GM18951 (cell line): ENCODE results near the gene TXNIP.

Experiments
- POLR2A ChIP-seq: IDR thresholded peaks from 4 replicates; pipeline ENCODE4 v1.6.1; 2011; ENCODE audit warnings: mild to moderate bottlenecking; ENCODE audit not compliant: insufficient read length, insufficient read depth; ENCODE audit errors: extremely low read depth
- in situ Hi-C: fragments of 300-500 bp; cut with MboI; formaldehyde crosslinking; loops from one replicate; pipeline ENCODE4 v1.12.0; 2022; ENCODE audit warnings: low sequenced_read_pairs, mixed read lengths, inconsistent platforms; ENCODE audit not compliant: unreplicated experiment

Gene TXNIP

DNA sequence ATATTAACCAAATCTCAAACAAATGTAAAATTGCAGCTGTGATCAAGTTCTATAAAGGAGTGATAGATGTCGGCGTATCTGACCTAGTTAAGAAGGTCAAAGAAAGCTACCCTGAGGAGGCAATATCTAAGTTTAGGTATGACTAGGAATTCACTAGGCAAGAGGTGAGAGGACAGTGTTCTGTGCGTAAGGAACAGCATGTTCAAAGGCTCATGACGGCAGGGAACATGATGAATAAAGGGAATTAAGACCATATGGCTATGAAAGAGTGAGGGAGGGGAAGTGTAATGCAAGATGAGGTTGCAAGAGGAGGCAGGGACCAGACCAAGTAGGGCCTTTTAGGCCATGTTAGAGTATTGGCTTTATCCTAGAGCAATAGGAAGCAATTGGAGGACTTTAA, 47.2 kb downstream of the TXNIP start:
- TF ChIP-seq POLR2A = no peak
- in situ Hi-C loops = no loop called here

DNA sequence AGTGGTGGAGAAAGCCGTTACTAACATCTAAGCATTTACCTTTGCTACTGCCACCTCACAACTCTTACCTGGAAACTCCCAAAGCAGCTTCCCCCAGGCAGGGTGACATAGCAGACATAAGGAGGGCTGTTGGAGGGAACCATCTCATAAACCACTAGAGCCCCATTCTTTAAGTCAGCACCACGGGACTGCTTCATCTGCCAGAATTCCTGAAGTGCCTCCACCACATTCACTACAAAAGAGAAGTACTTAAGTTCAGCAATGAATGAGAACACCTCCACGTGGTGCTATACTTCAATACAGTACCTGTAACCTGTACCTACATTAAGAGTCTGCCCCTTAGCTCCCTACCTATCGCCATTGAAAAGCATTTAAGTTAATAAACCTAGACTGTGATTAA, 48.8 kb downstream of the TXNIP start:
- no peak for TF ChIP-seq POLR2A
- in situ Hi-C loops = no loop called here

DNA sequence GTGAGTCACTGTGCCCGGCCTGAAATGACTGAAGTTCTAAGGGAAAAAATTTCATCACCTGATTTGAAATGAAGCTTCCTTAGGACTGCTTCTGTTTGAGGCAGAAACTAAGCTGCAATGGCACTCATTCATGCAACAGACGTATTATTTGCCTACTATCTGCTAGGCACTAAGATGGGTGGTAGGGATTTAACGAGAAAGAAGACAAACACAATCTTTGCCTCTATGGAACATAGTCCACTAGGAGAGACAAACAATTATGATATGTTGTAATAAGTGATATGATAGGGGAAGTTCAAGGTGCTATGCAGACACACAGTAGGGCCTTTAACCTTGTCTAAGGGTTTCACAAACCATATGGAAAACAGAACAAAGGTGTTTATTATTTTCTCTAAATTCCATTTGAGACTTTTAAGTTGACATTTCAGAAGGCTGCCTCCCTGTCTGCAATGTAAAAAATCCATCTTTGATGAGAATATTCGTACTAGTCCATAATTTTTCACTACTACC, 49.8 kb downstream of the TXNIP start:
- TF ChIP-seq POLR2A = no peak
- in situ Hi-C loops = no loop called here

DNA sequence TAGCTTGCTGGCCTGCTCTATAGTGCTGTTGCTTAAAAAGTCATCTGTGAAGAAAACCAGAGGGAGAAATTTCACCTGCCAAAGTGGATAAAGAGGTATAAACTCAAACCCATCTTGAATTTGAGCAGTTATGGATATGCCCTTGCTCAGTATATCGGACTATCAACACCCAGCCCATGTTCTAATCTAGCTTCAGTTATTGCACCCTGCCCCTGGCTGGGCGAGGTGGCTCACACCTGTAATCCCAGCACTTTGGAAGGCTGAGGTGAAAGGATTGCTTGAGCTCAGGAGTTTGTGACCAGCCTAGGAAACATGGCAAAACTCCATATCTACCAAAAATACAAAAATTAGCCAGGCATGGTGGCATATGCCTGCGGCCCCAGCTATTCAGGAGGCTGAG, 51.8 kb downstream of the TXNIP start:
- in situ Hi-C loops = no loop called here
- no peak for TF ChIP-seq POLR2A

DNA sequence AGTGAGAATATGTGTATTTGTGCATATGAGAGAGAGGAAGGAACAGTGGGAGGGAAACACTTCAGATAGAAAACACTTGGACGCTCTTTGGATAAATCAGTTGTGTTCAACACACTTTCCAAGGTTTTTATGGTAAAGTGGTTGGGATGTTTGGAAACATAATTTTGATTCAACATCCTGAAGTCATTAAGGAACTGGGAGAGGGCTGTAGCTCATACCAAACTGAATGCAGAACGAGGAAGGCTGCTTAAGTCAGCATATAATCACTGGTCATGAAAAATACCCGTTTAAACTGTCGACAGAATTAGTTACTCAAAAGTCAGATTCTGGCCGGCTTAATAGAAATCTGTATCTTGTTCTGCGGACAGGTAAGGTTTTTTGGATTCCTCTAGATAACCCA, 53.5 kb downstream of the TXNIP start:
- in situ Hi-C loops = no loop called here
- no peak for TF ChIP-seq POLR2A
